AG10803 (cell line): ENCODE results near the gene GALNS.

Source experiments
- DNase-seq: peaks from one replicate; pipeline ENCODE4 v3.0.0; 2010; ENCODE audit warnings: low read depth
- H3K4me3 ChIP-seq: 2 replicates; pipeline ENCODE4 v1.5.1; 2011; ENCODE audit warnings: mild to moderate bottlenecking, low read length, control low read depth
- CTCF ChIP-seq: conservative IDR thresholded peaks from 2 replicates; pipeline ENCODE4 v1.5.1; 2011; ENCODE audit warnings: mild to moderate bottlenecking, low read length, control low read depth, inconsistent platforms

GALNS gene

GRCh38 chr16:88840600-88841215 lies 16.0 kb downstream of the GALNS start:
- H3K4me3 ChIP-seq: no peak overlapping the region
- TF ChIP-seq CTCF: no peak

GRCh38 chr16:88839745-88840599 lies 16.8 kb downstream of the GALNS start:
- no peak for TF ChIP-seq CTCF
- no peak for DNase-seq

More at GRCh38 chr16:88840600-88841215, 16.0 kb downstream of the GALNS start:
- no peak for DNase-seq

GRCh38 chr16:88839026-88839529 lies 17.7 kb downstream of the GALNS start:
- TF ChIP-seq CTCF: no peak
- DNase-seq: no peak
- no peak overlapping the region for H3K4me3 ChIP-seq

More at GRCh38 chr16:88839745-88840599, 16.8 kb downstream of the GALNS start:
- H3K4me3 ChIP-seq: no peak overlapping the region

- no peak overlapping the region for H3K4me3 ChIP-seq
- no peak for DNase-seq
- TF ChIP-seq CTCF: no peak
Measured at GRCh38 chr16:88838566-88838965, 18.2 kb downstream of the GALNS start.

GRCh38 chr16:88837806-88838205 lies 18.9 kb downstream of the GALNS start:
- TF ChIP-seq CTCF: no peak
- H3K4me3 ChIP-seq: no peak overlapping the region
- DNase-seq: no peak

- DNase-seq: no peak
- no peak for TF ChIP-seq CTCF
- no peak overlapping the region for H3K4me3 ChIP-seq
Measured at GRCh38 chr16:88836791-88837190, 20.0 kb downstream of the GALNS start.

- DNase-seq: no peak
- TF ChIP-seq CTCF: no peak
- H3K4me3 ChIP-seq: no peak overlapping the region
Measured at GRCh38 chr16:88835818-88836217, 20.9 kb downstream of the GALNS start.
